A673 (cell line): ENCODE measurements around the gene SLC12A1.

Experiments used
- CTCF ChIP-seq: fragments of 300-800, 200-600 bp; sonication (generic); conservative IDR thresholded peaks from 2 replicates; pipeline ENCODE4 v1.5.1; 2017; ENCODE audit warnings: low read depth, mild to moderate bottlenecking, antibody characterized with exemption, low read length, moderate library complexity, mixed read lengths
- EZH2 ChIP-seq: fragments of 200-600 bp; sonication (generic); IDR thresholded peaks from 2 replicates; pipeline ENCODE4 v1.6.1; 2017; ENCODE audit warnings: borderline replicate concordance, low read depth, mild to moderate bottlenecking, mixed read lengths, antibody characterized with exemption, low read length; ENCODE audit not compliant: poor library complexity, severe bottlenecking

- TF ChIP-seq EZH2 = no peak
- TF ChIP-seq CTCF = no peak
Measured at GRCh38 chr15:48278666-48279065, 72.6 kb downstream of the SLC12A1 start.
